Measurements from ENCODE around the gene FMNL2. TPM values are rescaled to one million over a fixed set of nuclear protein-coding genes. Genes with fewer than 3 reads are reported as not detected.

Gene FMNL2
- total and polyA plus RNA-seq, 2 experiments from 2014 or later, result 16.5 to 45.4 TPM

DNA sequence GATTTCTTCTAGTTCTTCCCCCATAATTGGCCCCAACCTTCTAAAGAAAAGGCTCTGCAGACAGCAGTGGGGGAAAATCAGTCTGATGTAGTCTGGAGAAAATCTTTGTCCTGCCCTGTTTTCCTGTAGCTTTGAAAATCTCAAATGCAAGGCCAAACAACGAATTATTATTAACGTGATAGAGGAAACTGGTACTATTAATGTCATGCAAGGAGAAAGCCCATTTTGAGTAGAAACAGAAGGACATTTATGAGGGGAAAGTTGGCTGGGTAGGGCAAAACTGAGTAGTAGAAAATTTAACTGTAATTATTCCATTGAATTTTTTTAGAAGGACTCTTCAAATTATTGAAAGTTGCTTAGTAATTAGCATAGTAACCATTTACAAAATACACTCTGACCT lies 98.8 kb downstream of the FMNL2 start:
- Histone ChIP-seq H3K27ac (ENCODE audit: low read depth) (no peak overlapping the region; the same call in 1 of the 2 replicates), H4K20me1 (replicated peaks; ENCODE audit: insufficient read depth) (peaks cover 13% of the 10 kb centered on the region; the same call in 1 of the 2 replicates), H2AFZ (no peak overlapping the region), H3K4me1 (ENCODE audit: insufficient read depth) (peaks cover 78% of the 10 kb centered on the region), H3K36me3 (ENCODE audit: insufficient read depth) (no peaks in the 10 kb centered on the region), H3K4me2 (peak overlapping the region; percentile 67), H3F3A (replicated peaks; ENCODE audit: low read depth) (no peaks in the 10 kb centered on the region), H3K79me2 (replicated peaks; ENCODE audit: insufficient read depth) (peaks cover 98% of the 10 kb centered on the region), H3K4me3 (peak overlapping the region; percentile 16; the same call in 1 of the 2 replicates), H3K27me3 (ENCODE audit: insufficient read depth) (no peaks in the 10 kb centered on the region), H3K9me2 (ENCODE audit: insufficient read depth) (peaks cover 6% of the 10 kb centered on the region; the same call in 1 of the 2 replicates)
- no peak for DNase-seq (ENCODE audit: low spot score)
- no peaks in the 10 kb centered on the region for H3K9me3 Mint-ChIP-seq
- H3K4me1 Mint-ChIP-seq, result peaks cover 81% of the 10 kb centered on the region
- ATAC-seq, result no peak
- H3K27ac Mint-ChIP-seq, result peak overlapping the region; percentile 57; the same call in 1 of the 2 replicates
- peak overlapping the region; percentile 37; the same call in 2 of the 3 replicates for H3K4me3 Mint-ChIP-seq
- H3K27me3 Mint-ChIP-seq (ENCODE audit: insufficient read depth, low read depth, poor library complexity), result peaks cover 2% of the 10 kb centered on the region
- no peak for TF ChIP-seq ZNF331 (CRISPR knock-in tag; IDR thresholded peaks at IDR 0.05; ENCODE audit: low read depth)
- no peak for TF ChIP-seq POLR2AphosphoS5 (IDR thresholded peaks at IDR 0.05; ENCODE audit: low read depth)
- TF ChIP-seq, protein P1, sequence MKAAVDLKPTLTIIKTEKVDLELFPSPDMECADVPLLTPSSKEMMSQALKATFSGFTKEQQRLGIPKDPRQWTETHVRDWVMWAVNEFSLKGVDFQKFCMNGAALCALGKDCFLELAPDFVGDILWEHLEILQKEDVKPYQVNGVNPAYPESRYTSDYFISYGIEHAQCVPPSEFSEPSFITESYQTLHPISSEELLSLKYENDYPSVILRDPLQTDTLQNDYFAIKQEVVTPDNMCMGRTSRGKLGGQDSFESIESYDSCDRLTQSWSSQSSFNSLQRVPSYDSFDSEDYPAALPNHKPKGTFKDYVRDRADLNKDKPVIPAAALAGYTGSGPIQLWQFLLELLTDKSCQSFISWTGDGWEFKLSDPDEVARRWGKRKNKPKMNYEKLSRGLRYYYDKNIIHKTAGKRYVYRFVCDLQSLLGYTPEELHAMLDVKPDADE (IDR thresholded peaks at IDR 0.05), result no peak
- no peak for TF ChIP-seq STAT1 (IDR thresholded peaks at IDR 0.05; ENCODE audit: unreplicated experiment)
- TF ChIP-seq JUNB (IDR thresholded peaks at IDR 0.05; ENCODE audit: unreplicated experiment), result no peak
- no peaks in the 10 kb centered on the region for H3K36me3 Mint-ChIP-seq (ENCODE audit: low read depth)

DNA sequence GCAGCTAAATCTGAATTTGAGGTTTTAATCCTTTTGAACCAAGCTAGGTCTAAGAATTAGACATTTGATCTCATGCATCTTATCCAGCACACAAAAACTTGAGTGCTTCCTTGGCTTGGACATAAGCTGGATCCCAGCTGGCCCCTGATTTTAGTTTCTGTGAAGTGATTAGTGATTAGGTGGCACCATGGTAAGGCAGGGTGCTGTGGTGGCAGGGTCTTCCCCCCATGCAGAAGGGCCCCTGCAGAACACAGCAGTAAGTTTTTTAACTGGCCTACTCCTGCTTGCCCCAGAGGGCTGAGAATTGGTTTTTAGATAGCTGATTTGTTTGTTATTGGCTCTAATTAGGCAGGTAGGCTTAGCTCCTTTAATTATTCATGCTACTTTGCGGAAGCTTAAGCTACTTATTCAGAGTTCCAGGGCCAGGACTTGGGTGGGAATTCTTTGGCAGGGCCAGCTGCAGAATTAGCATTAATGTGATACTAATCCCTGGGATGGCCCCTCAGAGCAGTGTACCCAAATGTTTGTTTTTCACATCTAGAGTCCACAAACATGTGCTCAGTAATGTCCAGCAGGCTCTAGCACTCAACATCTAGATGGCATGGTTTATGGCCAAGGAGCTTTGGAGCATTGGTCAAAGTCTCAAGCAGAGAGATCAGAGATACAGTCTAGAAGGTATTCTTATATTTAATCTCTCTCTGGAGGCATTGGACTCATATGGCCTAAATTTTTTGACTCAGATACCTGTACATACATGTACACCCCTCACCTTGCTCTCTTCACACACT lies 99.6 kb downstream of the FMNL2 start:
- H3K4me3 Mint-ChIP-seq, result peak overlapping the region; percentile 37; the same call in 2 of the 3 replicates
- DNase-seq (ENCODE audit: low spot score) (no peak), ATAC-seq (peak; percentile 23; the same call in 2 of the 3 replicates)
- Histone ChIP-seq H4K20me1 (replicated peaks; ENCODE audit: insufficient read depth) (peaks cover 13% of the 10 kb centered on the region; the same call in 1 of the 2 replicates), H3F3A (replicated peaks; ENCODE audit: low read depth) (no peaks in the 10 kb centered on the region), H3K36me3 (ENCODE audit: insufficient read depth) (no peaks in the 10 kb centered on the region), H3K9me2 (ENCODE audit: insufficient read depth) (peaks cover 6% of the 10 kb centered on the region; the same call in 1 of the 2 replicates), H3K27ac (ENCODE audit: low read depth) (no peak overlapping the region; the same call in 1 of the 2 replicates), H3K4me3 (peak overlapping the region; percentile 16; the same call in 1 of the 2 replicates), H3K4me2 (peak overlapping the region; percentile 67), H3K27me3 (ENCODE audit: insufficient read depth) (no peaks in the 10 kb centered on the region), H2AFZ (no peak overlapping the region), H3K79me2 (replicated peaks; ENCODE audit: insufficient read depth) (peaks cover 99% of the 10 kb centered on the region), H3K4me1 (ENCODE audit: insufficient read depth) (peaks cover 79% of the 10 kb centered on the region)
- H3K36me3 Mint-ChIP-seq (ENCODE audit: low read depth), result no peaks in the 10 kb centered on the region
- H3K9me3 Mint-ChIP-seq, result no peaks in the 10 kb centered on the region
- H3K27me3 Mint-ChIP-seq (ENCODE audit: insufficient read depth, low read depth, poor library complexity), result peaks cover 2% of the 10 kb centered on the region
- peak overlapping the region; percentile 83 for H3K27ac Mint-ChIP-seq
- H3K4me1 Mint-ChIP-seq, result peaks cover 82% of the 10 kb centered on the region
- TF ChIP-seq, protein P1 (IDR thresholded peaks at IDR 0.05), result no peak
- TF ChIP-seq, protein P2, sequence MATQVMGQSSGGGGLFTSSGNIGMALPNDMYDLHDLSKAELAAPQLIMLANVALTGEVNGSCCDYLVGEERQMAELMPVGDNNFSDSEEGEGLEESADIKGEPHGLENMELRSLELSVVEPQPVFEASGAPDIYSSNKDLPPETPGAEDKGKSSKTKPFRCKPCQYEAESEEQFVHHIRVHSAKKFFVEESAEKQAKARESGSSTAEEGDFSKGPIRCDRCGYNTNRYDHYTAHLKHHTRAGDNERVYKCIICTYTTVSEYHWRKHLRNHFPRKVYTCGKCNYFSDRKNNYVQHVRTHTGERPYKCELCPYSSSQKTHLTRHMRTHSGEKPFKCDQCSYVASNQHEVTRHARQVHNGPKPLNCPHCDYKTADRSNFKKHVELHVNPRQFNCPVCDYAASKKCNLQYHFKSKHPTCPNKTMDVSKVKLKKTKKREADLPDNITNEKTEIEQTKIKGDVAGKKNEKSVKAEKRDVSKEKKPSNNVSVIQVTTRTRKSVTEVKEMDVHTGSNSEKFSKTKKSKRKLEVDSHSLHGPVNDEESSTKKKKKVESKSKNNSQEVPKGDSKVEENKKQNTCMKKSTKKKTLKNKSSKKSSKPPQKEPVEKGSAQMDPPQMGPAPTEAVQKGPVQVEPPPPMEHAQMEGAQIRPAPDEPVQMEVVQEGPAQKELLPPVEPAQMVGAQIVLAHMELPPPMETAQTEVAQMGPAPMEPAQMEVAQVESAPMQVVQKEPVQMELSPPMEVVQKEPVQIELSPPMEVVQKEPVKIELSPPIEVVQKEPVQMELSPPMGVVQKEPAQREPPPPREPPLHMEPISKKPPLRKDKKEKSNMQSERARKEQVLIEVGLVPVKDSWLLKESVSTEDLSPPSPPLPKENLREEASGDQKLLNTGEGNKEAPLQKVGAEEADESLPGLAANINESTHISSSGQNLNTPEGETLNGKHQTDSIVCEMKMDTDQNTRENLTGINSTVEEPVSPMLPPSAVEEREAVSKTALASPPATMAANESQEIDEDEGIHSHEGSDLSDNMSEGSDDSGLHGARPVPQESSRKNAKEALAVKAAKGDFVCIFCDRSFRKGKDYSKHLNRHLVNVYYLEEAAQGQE (IDR thresholded peaks at IDR 0.05; ENCODE audit: unreplicated experiment), result no peak
- TF ChIP-seq EZH2 (IDR thresholded peaks at IDR 0.05; ENCODE audit: low read depth, unreplicated experiment) (no peak), CREB1 (CRISPR knock-in tag; IDR thresholded peaks at IDR 0.05; ENCODE audit: low read depth) (no peak), ZNF114 (CRISPR knock-in tag; IDR thresholded peaks at IDR 0.05) (no peak), POLR2AphosphoS5 (IDR thresholded peaks at IDR 0.05; ENCODE audit: low read depth) (no peak), NANOG (IDR thresholded peaks at IDR 0.05; ENCODE audit: borderline replicate concordance) (no peak)
- TF ChIP-seq, protein P3, sequence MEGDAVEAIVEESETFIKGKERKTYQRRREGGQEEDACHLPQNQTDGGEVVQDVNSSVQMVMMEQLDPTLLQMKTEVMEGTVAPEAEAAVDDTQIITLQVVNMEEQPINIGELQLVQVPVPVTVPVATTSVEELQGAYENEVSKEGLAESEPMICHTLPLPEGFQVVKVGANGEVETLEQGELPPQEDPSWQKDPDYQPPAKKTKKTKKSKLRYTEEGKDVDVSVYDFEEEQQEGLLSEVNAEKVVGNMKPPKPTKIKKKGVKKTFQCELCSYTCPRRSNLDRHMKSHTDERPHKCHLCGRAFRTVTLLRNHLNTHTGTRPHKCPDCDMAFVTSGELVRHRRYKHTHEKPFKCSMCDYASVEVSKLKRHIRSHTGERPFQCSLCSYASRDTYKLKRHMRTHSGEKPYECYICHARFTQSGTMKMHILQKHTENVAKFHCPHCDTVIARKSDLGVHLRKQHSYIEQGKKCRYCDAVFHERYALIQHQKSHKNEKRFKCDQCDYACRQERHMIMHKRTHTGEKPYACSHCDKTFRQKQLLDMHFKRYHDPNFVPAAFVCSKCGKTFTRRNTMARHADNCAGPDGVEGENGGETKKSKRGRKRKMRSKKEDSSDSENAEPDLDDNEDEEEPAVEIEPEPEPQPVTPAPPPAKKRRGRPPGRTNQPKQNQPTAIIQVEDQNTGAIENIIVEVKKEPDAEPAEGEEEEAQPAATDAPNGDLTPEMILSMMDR (conservative IDR thresholded peaks at IDR 0.05; ENCODE audit: low read depth in 2 of 2), result no peak
